Mesothelial cell of epicardium (in vitro differentiated cells): Measurements from ENCODE around the gene TMEM41A. TPM values are rescaled to one million over a fixed set of nuclear protein-coding genes. Genes with fewer than 3 reads are reported as not detected.

Source experiments
- DNase-seq, 2 experiments: peaks; one replicate each; pipeline ENCODE4 v3.0.0; 2021; ENCODE audit warnings: low spot score in 2 of 2; ENCODE audit not compliant: unreplicated experiment in 2 of 2
- H3K27ac Mint-ChIP-seq: 2 replicates; pipeline ENCODE4 v1.8.0; 2021; ENCODE audit warnings: mixed read lengths
- H3K27me3 Mint-ChIP-seq: 2 replicates; pipeline ENCODE4 v1.8.0; 2021; ENCODE audit warnings: low read depth, mixed read lengths
- H3K36me3 Mint-ChIP-seq: 2 replicates; pipeline ENCODE4 v1.8.0; 2021; ENCODE audit warnings: mixed read lengths
- H3K4me1 Mint-ChIP-seq: 2 replicates; pipeline ENCODE4 v1.8.0; 2021; ENCODE audit warnings: mixed read lengths
- H3K4me3 Mint-ChIP-seq: 2 replicates; pipeline ENCODE4 v1.8.0; 2021; ENCODE audit warnings: mild to moderate bottlenecking, moderate library complexity, mixed read lengths
- H3K9me3 Mint-ChIP-seq: 2 replicates; pipeline ENCODE4 v1.8.0; 2021; ENCODE audit warnings: mixed read lengths
- total RNA-seq: library from RNA; stranded (reverse); gene quantifications from 3 replicates; pipeline ENCODE4 v1.2.1, GENCODE V29; 2021
- TF ChIP-seq, protein P1 (sequence below): fragments of 200-600 bp; sonication (generic); IDR thresholded peaks from one replicate; pipeline ENCODE4 v1.5.0; 2021; ENCODE audit warnings: antibody characterized with exemption; ENCODE audit not compliant: unreplicated experiment

Gene TMEM41A
- total RNA-seq, 1 donor from 2014 or later: 27.3 TPM

DNA sequence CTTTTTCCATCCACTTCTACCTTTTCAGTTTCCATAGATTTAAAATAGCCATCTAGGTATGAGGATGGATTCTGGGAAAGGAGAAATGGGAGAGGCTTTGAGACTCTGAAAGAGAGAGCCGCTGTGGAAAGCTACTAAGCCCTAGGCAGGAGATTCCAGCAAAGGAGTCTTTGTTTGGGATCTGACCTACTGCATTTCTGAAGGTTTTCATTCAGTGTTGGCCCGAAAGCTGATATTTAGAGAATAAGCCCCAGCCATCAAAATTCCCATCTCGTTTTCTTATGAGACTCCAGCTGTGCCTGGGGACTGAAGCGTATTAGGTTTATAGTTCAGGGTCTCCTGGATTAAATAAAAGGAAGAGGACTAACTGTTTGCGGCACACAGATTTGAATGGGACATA, 34.1 kb upstream of the TMEM41A start:
- TF ChIP-seq, protein P1, sequence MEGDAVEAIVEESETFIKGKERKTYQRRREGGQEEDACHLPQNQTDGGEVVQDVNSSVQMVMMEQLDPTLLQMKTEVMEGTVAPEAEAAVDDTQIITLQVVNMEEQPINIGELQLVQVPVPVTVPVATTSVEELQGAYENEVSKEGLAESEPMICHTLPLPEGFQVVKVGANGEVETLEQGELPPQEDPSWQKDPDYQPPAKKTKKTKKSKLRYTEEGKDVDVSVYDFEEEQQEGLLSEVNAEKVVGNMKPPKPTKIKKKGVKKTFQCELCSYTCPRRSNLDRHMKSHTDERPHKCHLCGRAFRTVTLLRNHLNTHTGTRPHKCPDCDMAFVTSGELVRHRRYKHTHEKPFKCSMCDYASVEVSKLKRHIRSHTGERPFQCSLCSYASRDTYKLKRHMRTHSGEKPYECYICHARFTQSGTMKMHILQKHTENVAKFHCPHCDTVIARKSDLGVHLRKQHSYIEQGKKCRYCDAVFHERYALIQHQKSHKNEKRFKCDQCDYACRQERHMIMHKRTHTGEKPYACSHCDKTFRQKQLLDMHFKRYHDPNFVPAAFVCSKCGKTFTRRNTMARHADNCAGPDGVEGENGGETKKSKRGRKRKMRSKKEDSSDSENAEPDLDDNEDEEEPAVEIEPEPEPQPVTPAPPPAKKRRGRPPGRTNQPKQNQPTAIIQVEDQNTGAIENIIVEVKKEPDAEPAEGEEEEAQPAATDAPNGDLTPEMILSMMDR: no peak
- Mint-ChIP-seq H3K9me3 (no peaks in the 10 kb centered on the region), H3K4me1 (peaks cover 6% of the 10 kb centered on the region), H3K4me3 (no peak overlapping the region), H3K27ac (no peak overlapping the region), H3K36me3 (no peaks in the 10 kb centered on the region), H3K27me3 (peaks cover 9% of the 10 kb centered on the region)
- DNase-seq: no peak

DNA sequence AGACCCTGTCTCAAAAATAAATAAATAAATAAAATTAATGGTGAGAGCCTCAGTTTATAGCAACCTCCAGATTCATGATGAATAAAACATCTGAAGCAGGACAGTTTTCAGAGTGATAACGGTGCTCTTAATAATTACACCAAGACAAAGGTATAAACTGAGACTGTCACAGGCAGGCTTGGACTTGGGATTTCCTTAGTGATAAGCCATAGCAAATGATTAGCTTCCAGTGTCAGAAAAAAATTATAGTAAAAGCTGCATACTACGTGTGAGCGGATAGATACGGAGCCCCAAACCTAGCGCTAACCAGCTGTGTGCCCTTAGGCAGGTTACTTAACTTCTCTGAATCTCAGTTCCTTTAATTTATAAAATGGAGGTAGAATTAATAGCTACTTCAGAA, 32.0 kb upstream of the TMEM41A start:
- TF ChIP-seq, protein P1: no peak

DNA sequence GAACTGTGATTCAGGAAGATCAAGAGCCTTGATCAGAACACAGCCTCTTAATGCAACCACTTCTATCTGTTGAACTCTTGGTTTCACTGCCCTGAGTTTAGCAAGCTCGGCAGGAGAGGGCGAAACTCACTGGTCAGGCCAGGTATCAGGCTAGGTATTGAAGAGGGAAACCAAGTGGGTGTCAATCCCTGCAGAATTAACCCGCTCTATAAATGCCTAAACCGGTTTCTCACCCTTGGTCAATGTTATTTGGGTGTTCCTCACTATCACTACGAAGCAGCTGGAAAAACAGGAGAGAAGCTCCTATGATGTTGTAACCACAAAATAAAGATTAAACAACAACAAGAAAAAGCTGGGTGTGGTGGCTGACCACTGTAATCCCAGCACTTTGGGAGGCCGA, 29.7 kb upstream of the TMEM41A start:
- H3K4me1 Mint-ChIP-seq: no peaks in the 10 kb centered on the region
- DNase-seq: no peak
- TF ChIP-seq, protein P1: no peak
- H3K36me3 Mint-ChIP-seq: no peaks in the 10 kb centered on the region
- no peak overlapping the region for H3K4me3 Mint-ChIP-seq
- H3K27me3 Mint-ChIP-seq: peaks cover 25% of the 10 kb centered on the region
- no peak overlapping the region for H3K27ac Mint-ChIP-seq
- H3K9me3 Mint-ChIP-seq: no peaks in the 10 kb centered on the region

More for the DNA sequence above, 32.0 kb upstream of the TMEM41A start:
- Mint-ChIP-seq H3K36me3 (no peaks in the 10 kb centered on the region), H3K27me3 (peaks cover 15% of the 10 kb centered on the region), H3K4me1 (no peaks in the 10 kb centered on the region), H3K27ac (no peak overlapping the region), H3K9me3 (no peaks in the 10 kb centered on the region), H3K4me3 (no peak overlapping the region)
- no peak for DNase-seq

DNA sequence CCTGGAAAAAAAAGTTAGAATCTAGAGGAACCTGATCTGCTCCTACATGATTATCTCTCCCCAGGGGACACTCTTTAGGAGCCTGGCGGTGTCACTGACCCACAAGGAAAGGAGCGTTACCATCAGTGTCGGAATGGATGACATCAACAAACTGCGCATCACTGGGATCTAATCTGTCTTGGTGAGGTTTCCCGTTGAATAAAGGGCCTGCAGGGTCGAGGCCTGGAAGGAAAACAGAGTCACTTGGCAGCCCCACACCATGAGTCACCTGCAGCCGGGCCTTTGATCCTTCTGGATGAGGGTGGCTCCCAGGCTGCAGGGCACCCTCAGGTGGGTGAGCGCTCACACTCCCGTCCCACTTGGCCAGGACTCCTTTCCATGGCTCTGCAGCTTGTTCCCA, 28.5 kb upstream of the TMEM41A start:
- H3K4me1 Mint-ChIP-seq: no peaks in the 10 kb centered on the region
- DNase-seq: no peak
- no peak overlapping the region for H3K4me3 Mint-ChIP-seq
- peaks cover 30% of the 10 kb centered on the region for H3K27me3 Mint-ChIP-seq
- TF ChIP-seq, protein P1: no peak
- H3K27ac Mint-ChIP-seq: no peak overlapping the region
- no peaks in the 10 kb centered on the region for H3K9me3 Mint-ChIP-seq
- H3K36me3 Mint-ChIP-seq: no peaks in the 10 kb centered on the region

DNA sequence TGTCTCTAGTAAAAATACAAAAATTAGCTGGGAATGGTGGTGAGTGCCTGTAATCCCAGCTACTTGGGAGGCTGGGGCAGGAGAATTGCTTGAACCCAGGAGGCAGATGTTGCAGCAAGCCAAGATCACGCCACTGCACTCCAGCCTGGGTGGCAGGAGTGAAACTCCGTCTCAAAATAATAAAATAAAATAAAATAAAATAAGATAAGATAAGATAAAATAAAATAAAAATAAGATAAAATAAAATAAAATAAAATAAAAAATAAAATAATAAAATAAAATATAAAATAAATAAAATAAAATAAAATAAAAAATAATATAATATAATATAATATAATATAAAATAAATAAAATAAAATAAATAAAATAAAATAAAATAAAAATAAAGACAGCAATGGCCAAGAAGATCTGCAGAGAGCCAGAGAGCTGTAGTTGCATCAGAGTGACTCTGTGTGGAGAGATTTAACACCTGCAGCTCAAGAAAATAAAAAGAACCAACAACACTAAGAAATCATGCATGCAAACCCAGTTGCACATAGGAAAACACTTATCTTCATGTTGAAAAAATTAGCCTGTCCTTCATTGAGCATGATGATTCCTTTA, 27.6 kb upstream of the TMEM41A start:
- TF ChIP-seq, protein P1: no peak
- Mint-ChIP-seq H3K4me3 (no peak overlapping the region), H3K36me3 (no peaks in the 10 kb centered on the region), H3K27ac (no peak overlapping the region), H3K4me1 (no peaks in the 10 kb centered on the region), H3K9me3 (no peaks in the 10 kb centered on the region), H3K27me3 (peaks cover 39% of the 10 kb centered on the region)
- no peak for DNase-seq
